Fibroblast of peridontal ligament (primary cell): ENCODE results near the gene DLD.
"Not testable (repeated sequence)": the region's sequence is repeated elsewhere in the genome, so short reads cannot be mapped to it uniquely, and the experiment has no call there.

Experiments used
- DNase-seq: peaks from one replicate; pipeline ENCODE4 v3.0.0-alpha.2; 2010; ENCODE audit errors: extremely low read depth

DLD gene

DNA sequence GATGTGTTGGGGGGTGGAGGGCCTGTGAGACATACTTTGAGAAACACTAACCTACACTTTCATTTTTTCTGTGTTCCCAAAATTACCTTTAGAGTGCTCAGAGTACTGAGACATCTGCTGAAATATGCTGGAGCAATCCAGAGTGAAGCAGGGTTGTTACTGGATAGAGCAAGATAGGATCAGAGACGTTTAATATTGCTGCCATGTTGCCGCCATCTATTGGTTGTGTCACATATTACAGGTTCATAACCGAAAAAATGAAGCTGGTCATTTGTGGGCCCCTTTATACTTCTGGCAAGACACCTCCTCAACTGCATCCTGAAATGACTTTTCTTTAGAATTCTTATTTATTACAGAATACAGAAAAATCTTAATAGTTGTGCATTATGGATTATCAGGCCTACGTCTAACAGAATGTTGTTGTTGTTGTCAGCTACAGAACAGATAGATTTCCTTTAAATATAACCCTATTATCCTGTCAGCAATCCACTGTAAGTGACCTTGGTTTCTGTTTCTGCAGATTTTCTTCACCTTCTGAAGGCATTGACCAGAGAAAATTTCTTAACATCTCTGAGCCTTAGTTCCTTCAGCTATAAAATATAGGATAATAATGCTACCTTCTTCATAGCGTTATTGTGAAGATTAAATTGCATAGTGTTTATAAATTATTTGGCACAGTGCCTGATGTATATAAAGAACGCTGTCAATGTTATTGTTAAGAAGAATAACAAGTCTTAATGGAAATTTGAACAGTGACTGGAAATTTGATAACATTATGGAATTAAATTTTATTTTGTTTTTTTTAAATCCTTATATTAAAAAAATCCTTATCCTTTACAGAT, 16.2 kb upstream of the DLD start:
- DNase-seq = peak; percentile 73

DNA sequence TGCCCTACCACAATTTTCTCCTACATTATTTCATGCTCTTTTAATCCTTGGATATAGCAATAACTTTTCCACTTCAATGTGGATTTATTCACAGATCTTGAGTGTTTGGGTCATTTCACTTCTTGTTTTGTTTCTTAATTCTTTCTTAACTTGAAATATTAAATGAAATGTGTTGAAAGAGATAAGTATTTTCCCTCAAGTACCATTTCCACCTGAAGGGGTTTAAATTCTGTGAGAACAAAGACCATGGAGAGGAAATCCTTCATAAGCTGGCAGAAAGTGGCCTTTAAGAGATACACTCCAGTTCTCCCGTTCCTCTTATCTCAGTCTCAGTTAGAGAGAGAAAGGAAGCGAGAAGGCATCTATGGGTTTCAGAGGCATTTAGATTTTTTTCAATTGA, 14.1 kb upstream of the DLD start:
- no peak for DNase-seq

DNA sequence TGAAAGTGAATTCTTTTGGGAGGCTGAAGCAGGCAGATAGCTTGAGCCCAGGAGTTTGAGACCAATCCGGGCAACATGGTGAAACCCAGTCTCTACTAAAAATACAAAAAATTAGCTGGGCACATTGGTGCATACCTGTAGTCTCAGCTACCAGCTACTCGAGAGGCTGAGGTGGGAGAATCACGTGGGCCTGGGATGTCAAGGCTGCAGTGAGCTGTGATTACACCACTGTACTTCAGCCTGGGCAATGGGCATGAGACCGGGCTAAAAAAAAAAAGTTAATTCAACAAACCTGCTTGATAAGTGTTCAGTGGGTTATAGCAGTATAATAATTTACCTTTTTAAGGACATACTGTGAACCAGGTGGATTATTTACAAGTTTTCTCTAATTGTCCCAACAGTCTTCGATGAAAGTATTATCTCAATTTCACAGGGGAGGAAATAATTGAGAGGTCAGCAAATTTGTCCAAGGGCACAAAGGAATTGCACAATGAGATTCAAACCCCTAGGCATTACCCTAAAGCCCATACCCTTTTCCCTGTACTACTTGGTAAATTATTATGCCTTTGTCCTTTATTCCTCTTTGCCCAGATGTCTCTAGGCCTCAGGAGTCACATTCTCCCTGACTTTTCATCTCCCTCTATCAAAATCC, 13.1 kb upstream of the DLD start:
- DNase-seq = no peak

DNA sequence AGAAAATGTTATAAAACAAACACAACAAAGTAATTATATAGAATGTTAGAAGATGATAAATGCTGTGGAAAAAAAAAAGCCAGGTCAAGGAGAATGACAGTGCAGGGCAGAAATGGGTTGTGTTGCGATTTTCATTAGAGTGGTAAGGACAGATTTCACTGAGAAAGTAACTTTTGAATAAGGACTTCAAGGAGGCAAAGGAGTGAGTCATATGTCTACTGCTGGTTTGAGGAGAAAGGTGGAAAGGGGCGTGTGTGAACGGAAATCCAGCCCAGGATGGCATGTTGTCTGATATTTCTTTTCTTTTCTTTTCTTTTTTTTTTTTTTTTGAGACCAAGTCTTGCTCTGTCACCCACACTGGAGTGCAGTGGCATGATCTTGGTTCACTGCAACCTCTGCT, 12.3 kb upstream of the DLD start:
- DNase-seq = no peak

DNA sequence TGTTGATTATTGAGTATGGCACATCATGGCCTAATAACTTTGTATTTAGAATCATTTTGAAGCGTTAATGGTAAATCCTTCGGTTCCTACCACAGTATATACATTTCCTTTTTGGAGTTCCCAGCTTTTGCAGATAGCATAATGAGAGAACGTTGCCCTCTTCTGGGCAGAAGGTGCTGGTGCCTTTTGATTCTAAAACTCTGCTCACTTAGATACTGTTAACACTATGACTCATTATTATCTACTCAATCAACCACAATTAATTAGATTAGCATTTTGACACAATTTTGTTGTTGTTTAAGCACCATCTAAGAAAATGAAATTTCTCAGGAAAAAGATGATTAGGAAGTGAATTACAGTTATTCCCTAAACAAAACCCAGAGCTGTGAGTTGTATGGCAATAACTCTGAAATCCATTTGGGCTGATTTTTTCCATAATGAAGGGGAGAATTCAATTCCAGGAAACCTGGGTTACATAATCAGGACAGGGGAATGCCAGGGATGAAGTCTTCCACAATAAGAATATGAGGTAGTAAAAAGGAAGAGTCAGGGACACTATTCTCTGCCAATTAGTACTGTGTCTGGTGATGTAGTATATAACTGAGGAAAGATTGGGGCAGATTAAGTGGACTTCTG, 11.5 kb upstream of the DLD start:
- peak; percentile 69 for DNase-seq

DNA sequence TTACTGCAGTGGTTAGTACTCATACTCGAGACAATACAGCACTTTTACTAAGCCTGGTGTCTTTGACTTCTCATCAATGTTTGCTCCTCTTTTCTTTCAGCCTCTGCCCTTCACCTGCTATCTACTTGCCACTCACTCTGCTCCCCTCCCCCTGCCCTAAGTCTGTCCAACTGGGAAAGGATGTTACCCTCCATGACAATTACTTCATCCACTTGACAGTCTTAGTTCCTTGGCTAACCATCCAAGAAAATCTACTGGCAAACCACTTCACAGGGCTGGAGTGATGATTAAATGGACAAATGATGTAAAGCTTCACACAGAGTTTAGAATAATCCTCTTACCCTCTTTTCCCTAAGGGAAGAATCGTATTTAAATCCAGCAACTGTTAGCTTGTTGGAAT, 8.2 kb upstream of the DLD start:
- no peak for DNase-seq

DNA sequence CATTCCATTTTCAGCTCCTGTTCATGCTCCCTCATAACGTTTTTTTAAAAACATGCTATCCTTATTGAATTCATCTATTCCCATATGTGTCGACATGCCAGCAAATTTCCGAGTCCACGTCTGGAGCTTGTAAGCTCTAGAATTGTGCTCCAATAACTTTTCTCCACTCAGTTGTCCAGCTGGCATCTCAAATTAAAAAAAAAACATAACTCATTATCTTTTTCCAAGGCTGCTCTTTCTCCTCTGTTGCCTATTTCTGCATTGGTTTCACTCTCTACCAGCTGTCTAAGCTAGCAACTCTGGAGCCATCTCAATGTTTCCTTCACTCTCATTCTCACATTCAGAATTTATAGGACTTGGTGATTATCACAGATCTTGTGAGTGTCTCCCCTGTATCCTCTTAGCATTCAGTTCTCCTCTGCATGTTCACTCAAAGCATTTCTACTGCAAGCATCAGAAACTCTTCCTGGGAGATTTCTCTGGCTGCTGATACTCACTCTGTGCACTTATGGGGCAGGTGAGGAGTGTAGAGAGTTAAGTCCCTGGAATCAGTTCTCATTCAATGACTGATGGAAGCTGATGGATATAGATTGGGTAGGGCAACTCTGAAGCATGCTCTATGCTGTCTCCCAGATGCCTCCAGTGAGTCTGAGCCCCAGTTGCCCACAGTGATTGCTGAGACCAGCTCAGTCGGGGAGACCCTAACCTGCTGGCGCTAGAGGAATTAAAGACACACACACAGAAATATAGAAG, 6.7 kb upstream of the DLD start:
- no peak for DNase-seq

DNA sequence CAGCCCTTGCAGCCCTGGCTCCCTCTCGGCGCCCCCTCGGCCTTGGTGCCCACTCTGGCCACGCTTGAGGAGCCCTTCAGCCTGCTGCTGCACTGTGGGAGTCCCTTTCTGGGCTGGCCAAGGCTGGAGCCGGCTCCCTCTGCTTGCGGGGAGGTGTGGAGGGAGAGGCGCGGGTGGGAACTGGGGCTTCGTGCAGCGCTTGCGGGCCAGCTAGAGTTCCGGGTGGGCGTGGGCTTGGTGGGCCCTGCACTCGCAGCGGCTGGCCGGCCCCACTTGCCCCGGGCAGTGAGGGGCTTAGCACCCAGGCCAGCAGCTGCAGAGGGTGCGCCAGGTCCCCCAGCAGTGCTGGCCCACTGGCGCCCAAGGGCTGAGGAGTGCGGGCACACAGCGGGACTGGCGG, 3.2 kb upstream of the DLD start:
- DNase-seq = not testable (repeated sequence)

DNA sequence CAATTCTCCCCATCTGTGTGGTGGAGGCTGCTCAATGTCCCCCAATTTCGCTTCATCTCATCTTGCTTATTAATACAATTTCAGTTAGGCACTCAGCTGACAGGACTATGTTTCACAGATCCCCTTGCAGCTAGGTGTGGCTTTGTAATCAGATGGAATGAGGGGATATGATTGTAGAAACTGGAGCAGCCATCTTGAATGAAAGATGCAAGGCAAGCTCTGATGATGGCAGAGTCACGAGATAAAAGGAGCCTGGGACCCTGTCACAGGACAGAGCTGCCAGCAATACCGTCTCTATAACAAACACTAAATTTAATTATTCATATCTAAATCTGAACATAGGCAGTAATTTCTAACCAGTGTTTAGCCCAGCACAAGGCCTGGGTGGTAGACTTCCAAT, 991 bp upstream of the DLD start:
- no peak for DNase-seq

DNA sequence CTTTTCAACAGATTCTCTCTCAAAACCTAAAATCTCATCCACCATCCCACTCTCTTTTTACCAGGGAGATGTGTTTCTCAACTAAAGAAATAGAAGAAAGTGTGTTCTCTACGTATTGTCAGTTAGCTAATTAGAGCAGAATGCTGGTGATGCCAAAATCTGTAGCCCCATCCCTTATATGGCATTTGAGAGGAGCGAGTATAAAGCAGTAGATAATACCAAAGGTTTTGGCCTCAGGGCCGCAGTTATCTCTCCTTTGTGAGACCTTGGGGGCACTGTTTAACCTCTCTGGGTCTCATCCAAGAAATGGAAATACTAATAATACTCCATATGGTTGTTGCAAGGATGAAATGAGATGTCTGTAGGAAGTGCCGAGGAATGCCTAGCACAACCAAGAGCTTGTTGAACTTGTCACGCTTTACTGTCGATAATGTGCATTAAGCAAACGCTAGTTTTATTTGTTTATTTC, 456 bp upstream of the DLD start:
- DNase-seq = no peak

DNA sequence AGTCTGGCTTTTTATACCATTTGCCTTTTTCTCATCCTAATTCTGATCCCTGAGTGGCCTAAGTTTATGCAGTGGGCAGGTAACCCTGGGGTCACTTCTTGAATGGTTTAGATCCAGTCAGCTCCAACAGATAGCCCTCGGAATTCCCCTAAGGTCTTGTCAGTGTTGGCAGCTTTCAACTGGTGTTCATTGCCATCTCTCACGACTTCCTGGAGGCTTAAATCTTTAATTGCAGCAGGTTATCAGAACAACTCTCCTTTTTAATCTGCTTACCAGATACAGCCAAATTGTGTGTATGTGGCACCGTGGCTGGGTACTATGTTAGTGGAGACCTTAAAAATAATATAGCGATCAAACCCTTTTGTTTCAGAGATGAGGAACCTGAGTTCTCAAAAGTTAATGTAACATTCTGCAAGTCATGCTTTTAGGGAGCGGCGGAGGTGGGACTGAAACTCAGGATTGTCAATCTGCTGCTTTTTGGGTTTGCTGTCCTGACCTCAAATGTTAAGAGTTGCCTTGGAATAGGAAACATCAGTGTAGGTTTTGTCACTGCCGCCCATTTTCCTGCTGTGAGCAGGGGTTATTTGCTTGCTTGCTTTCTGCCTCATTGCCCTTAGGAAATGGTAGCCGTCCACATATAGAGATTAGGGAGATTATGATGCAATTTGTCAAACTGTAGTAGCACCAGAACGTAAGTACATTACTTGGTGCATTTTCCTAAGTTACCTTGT, 818 bp downstream of the DLD start:
- DNase-seq = peak; percentile 37

DNA sequence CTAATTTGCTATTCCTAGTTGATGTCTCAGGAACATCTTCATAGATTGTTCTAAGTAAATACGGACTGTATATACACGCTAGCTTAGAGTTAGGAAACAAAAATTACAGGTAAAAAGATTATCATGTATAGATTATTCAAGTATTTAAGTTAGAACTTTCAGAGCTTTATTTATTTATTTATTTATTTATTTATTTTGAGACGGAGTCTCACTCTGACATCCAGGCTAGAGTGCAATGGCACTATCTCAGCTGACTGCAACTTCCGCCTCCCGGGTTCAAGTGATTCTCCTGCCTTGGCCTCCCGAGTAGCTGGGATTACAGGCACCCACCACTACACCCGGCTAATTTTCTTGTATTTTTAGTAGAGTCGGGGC, 1.4 kb downstream of the DLD start:
- not testable (repeated sequence) for DNase-seq

DNA sequence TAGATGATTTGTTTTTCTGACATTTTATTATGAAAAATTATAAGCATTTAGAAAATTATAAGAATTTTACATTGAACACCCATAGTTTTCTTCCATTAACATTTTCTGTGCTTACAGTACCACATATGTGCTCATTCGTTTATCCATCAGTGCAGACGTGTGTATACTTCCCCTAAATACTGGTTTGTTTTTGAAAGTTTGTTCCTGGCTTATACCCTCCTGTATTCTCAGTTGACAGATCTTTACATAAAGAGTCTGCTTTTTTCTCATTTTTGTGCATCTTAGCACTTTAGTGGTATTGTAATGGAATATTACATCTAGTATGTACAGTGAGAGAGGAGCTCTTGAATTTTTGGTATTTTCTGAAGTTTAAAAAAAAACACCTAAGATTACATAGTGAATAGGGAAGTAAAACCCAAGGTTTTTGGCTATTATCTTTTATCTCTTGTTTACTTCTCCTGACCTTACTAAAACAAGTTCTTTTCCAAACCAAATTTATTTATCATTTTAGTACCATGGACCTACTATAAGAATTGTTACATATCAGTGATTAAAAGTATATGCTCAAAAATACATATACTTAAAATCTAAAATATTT, 8.1 kb downstream of the DLD start:
- DNase-seq = no peak

DNA sequence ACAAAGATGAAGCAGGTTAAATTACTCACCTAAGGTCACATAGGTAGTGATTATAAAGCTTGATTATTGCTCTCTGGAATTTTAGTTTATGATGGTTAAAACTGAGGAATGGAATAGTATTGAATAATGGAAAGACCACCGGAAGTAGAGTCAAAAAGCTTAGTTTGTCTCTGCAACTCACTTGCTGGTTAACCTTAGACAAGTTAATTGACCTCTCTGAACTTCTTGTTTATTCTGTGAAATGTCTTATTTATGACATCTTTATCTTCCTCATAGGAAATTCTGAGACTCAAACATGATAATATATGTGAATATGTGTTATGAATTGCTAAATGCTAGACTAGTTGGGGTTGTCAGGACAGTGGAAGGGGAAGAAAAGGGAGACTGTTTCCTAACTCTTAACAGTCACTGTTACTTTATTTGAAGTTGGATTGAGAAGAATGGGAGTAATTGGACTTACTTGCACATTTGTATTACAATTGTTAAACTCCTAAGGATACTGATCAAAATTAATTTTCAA, 9.6 kb downstream of the DLD start:
- no peak for DNase-seq

DNA sequence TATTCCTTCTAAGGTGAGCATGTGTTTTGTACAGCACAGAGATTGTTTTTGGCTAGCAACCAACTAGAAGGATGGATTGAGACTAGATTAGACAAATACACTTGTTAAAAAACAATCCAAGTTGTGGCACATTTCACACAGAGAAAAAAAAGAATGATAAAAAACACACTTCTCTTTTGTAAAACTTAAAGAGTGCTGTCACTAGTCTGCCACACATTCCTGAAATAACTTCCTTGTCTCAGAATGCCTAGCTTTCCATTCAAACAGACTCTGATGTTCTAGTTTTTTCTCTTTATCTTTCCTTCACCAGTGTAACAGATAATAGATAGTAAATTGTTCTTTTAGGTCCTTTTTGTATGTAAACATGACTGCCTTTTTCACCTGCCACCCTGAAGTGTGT, 11.4 kb downstream of the DLD start:
- DNase-seq = no peak

DNA sequence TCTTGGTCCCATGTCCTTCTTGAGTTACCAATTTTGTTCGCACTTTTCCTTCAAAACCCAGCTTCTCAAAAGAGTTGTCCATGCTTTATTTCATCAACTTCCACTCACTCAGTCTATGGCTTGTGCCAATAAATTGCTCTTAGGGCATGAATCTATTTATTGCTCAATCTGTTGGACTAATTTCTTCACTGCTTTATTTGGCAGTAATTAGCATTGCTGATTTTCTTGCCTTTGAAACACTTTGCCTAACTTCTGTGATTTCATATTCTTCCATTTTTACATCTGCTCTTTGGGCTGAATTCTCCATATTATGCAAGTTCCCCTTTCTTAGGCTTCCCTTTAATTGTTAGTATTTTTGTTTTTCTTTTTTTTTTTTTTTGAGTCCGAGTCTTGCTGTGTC, 16.8 kb downstream of the DLD start:
- DNase-seq = no peak

DNA sequence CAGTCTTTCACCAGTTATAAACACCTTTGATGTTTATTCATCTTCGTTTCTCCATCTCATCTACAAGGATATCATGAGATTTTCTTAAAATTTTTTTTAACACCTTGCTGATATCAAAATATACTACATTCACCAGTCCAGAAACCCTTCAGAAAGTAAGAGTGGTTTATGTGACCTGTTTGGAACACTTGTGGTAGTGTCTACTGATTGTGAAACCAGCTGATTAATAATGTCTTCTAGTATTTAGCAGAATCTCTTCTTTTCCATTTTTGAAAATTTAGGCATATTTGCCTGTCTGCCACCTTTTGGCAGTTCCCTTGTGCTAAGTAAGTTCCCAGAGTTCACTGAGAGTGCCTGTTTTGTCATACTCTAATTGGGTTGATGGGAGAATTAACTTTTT, 18.5 kb downstream of the DLD start:
- DNase-seq = no peak

DNA sequence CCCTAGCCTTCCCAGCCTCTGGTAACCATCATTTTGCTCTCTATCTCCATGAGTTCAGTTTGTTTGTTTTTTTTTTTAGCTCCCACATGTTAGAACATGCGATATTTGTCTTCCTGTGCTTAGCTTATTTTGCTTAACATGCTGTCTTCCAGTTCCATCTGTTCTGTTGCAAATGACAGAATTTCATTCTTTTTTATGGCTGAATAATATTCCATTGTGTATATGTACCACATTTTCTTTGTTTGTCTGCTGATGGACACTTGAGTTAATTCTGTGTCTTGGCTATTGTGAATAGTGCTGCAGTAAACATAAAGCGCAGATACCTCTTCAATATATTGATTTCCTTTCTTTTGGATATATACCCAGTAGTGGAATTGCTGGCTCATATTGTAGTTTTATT, 21.0 kb downstream of the DLD start:
- no peak for DNase-seq

DNA sequence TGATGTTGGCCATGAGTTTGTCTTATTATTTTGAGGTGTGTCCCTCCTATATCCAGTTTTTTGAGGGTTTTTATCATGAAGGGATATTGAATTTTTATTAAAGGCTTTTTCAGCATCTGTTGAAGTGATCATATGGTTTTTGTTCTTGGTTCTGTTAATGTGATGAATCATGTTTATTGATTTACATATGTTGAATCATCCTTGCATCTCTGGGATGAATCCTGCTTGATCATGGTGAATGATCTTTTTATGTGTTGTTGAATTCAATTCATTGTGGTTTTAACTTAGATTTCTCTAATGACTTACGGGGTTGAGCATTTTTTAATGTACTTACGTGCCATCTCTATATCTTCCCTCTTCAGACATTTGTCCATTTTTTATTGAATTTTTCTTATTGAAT, 22.9 kb downstream of the DLD start:
- peak; percentile 49 for DNase-seq

DNA sequence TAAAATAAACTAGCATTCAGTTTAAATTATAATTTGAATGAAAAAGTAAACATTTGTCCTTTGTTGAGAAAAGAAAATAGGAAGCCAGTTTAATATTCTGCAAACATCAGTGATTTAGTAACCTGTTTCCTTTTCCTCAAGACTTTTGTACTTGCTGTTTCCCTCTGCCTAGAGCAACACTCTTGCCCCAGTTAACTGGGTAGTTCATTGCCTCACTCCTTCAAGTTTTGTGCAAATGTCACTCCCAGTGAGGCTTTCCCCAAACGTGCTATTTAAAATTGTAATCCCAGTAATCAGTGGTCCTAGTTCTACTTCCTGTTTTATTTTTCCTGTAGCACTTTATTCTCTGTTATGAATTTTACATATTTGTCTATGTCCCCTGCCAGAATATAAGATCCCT, 23.8 kb downstream of the DLD start:
- no peak for DNase-seq

DNA sequence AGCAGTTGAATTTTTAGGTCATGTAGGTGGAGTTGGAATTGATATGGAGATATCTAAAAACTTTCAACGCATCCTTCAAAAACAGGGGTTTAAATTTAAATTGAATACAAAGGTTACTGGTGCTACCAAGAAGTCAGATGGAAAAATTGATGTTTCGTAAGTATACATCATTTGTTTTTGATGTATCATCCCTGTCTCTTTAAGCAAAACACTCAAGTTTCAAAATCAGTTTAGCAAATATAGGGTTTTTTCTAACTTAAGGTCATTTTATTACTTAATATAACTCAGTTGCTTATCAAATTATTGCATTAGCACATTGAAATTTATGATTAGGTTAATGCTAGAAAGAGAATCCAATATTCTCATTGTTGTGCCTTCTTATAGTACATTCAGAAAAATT, 24.6 kb downstream of the DLD start:
- DNase-seq = no peak
